Measurements from ENCODE around the gene LEKR1. TPM values are rescaled to one million over a fixed set of nuclear protein-coding genes. Genes with fewer than 3 reads are reported as not detected.
A peak's percentile ranks its signal among the peaks of the same experiment; 100 is the strongest.

LEKR1 gene
- total and polyA plus RNA-seq, 4 experiments from 2014 or later, result 0.53 to 2.9 (median 1.3) TPM

GRCh38 chr3:157093096-157093495 lies 266.9 kb downstream of the LEKR1 start:
- CTCF ChIA-PET (ENCODE audit: partially characterized antibody), result interaction anchor here (0.9 to 20.1 kb wide), 4 partner anchors 11 to 419 kb away, joined by 3 to 346 read pairs (median 10); no protein-coding TSS in a partner anchor
- Mint-ChIP-seq H3K27me3 (no peaks in the 10 kb centered on the region), H3K4me3 (peak overlapping the region in 5 of 8 donors; percentile 26 to 64 (median 30)), H3K27ac (peak overlapping the region in 4 of 7 donors; percentile 30 to 87 (median 57)), H3K36me3 (no peaks in the 10 kb centered on the region), H3K4me1 (peaks cover 27 to 41% (median 34%) of the 10 kb centered on the region in 4 donors), H3K9me3 (no peaks in the 10 kb centered on the region)
- Histone ChIP-seq H3K27me3 (ENCODE audit: insufficient read depth, low read length) (no peaks in the 10 kb centered on the region), H3K9me3 (ENCODE audit: control insufficient read depth in 1 of 2, low read length in 2 of 2) (no peaks in the 10 kb centered on the region), H3K4me3 (ENCODE audit: low read length in 2 of 2) (no peak overlapping the region), H3K4me1 (ENCODE audit: insufficient read depth, low read length) (peaks cover 27% of the 10 kb centered on the region), H3K36me3 (ENCODE audit: insufficient read depth, low read length) (no peaks in the 10 kb centered on the region), H3K27ac (ENCODE audit: low read depth, low read length) (no peak overlapping the region)
- POLR2A ChIA-PET (ENCODE audit: partially characterized antibody), result interaction anchor here (3.0 kb wide), 1 partner anchor 67 kb away, joined by 12 read pairs; the partner anchor contains the start of gene CCNL1
- peak in 1 of 5 donors; percentile 23 for DNase-seq
- intact Hi-C loops (cut with micrococcal nuclease), result no loop called here

GRCh38 chr3:157094301-157094700 lies 268.1 kb downstream of the LEKR1 start:
- Histone ChIP-seq H3K4me1 (ENCODE audit: insufficient read depth, low read length) (peaks cover 21% of the 10 kb centered on the region), H3K27ac (ENCODE audit: low read depth, low read length) (no peak overlapping the region), H3K4me3 (ENCODE audit: low read length in 2 of 2) (no peak overlapping the region), H3K27me3 (ENCODE audit: insufficient read depth, low read length) (no peaks in the 10 kb centered on the region), H3K36me3 (ENCODE audit: insufficient read depth, low read length) (no peaks in the 10 kb centered on the region), H3K9me3 (ENCODE audit: control insufficient read depth in 1 of 2, low read length in 2 of 2) (no peaks in the 10 kb centered on the region)
- CTCF ChIA-PET (ENCODE audit: partially characterized antibody), result interaction anchor here (1.0 to 20.1 kb wide), 4 partner anchors 9 to 40 kb away, joined by 3 to 346 read pairs (median 10); no protein-coding TSS in a partner anchor
- POLR2A ChIA-PET (ENCODE audit: partially characterized antibody), result interaction anchor here (0.8 to 3.0 kb wide), 5 partner anchors 34 to 277 kb away, joined by 3 to 12 read pairs (median 3); partner anchors contain the start of gene CCNL1
- H3K36me3 Mint-ChIP-seq, result no peaks in the 10 kb centered on the region
- DNase-seq, result no peak
- peak overlapping the region in 1 of 7 donors; percentile 51 for H3K27ac Mint-ChIP-seq
- H3K4me1 Mint-ChIP-seq, result peaks cover 22 to 38% (median 26%) of the 10 kb centered on the region in 4 donors
- H3K4me3 Mint-ChIP-seq, result no peak overlapping the region
- no peaks in the 10 kb centered on the region for H3K9me3 Mint-ChIP-seq
- intact Hi-C loops (cut with micrococcal nuclease), result no loop called here
- H3K27me3 Mint-ChIP-seq, result no peaks in the 10 kb centered on the region

DNA sequence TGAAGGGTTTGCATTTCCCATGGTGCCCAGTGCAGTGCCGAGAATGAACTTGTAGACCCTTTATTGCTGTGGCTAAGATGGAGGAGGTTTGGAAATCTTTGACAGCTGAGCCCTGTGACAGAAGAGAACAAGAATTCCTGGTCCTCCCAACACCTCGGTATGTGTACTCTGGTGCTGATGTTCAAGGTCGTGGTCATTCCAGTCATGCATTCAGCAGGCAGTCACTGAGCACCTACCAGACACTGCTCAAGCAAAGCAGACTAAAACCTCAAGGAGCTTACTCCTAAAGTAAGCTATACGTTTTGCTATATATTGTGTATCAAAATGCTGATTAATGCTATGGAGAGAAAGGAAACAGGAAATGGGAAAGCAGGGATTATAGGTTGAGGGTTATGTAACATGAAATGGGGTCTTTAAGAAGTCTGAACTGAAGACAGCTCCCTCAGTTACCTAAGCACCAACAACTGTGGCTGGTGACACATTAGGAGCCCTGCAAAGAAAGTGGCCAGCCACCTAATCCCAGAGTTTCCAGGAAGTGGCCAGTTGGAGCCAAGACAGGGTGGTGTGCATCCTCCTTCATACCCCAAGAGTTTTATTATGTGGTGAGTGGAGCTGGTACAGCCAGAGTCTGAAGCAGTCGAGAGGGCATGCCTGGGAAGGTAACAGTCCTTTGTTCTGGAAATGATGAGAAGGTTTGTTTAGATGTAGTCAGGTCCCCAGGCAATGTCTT lies 268.8 kb downstream of the LEKR1 start:
- POLR2A ChIA-PET (ENCODE audit: partially characterized antibody), result interaction anchor here (0.8 to 3.0 kb wide), 5 partner anchors 34 to 278 kb away, joined by 3 to 12 read pairs (median 3); partner anchors contain the start of gene CCNL1
- no peak overlapping the region for H3K4me3 Mint-ChIP-seq
- Histone ChIP-seq H3K9me3 (ENCODE audit: control insufficient read depth in 1 of 2, low read length in 2 of 2) (no peaks in the 10 kb centered on the region), H3K27ac (ENCODE audit: low read depth, low read length) (no peak overlapping the region), H3K36me3 (ENCODE audit: insufficient read depth, low read length) (no peaks in the 10 kb centered on the region), H3K4me1 (ENCODE audit: insufficient read depth, low read length) (peaks cover 17% of the 10 kb centered on the region), H3K4me3 (ENCODE audit: low read length in 2 of 2) (no peak overlapping the region), H3K27me3 (ENCODE audit: insufficient read depth, low read length) (no peaks in the 10 kb centered on the region)
- no peaks in the 10 kb centered on the region for H3K9me3 Mint-ChIP-seq
- CTCF ChIA-PET (ENCODE audit: partially characterized antibody), result interaction anchor here (1.1 to 20.1 kb wide), 2 partner anchors 10 to 39 kb away, joined by 3 to 346 read pairs; no protein-coding TSS in a partner anchor
- H3K4me1 Mint-ChIP-seq, result peaks cover 15 to 32% (median 20%) of the 10 kb centered on the region in 4 donors
- DNase-seq, result no peak
- H3K27me3 Mint-ChIP-seq, result no peaks in the 10 kb centered on the region
- H3K36me3 Mint-ChIP-seq, result no peaks in the 10 kb centered on the region
- intact Hi-C loops (cut with micrococcal nuclease), result no loop called here
- H3K27ac Mint-ChIP-seq, result peak overlapping the region in 1 of 7 donors; percentile 41

Other genes with a start within 250 kb of the LEKR1 start
- 100 to 1,000 TPM; 108 to 119 TPM for gene TIPARP, start 151.8 kb upstream of the LEKR1 start, total RNA-seq
- 10 to 100 TPM; 15.1 to 28.1 TPM for gene TIPARP, start 151.8 kb upstream of the LEKR1 start, polyA plus RNA-seq